Parathyroid adenoma (tissue), 2 donors: Measurements from ENCODE around the gene ACTMAP.
A peak's percentile ranks its signal among the peaks of the same experiment; 100 is the strongest.

ENCODE experiments used
- H2AFZ ChIP-seq: fragments of 300-600 bp; sonication (generic); one replicate; pipeline ENCODE4 v1.7.0; 2017; ENCODE audit warnings: antibody characterized with exemption, mild to moderate bottlenecking
- H3K27ac ChIP-seq: fragments of 300-600 bp; sonication (generic); one replicate; pipeline ENCODE4 v1.7.0; 2017
- H3K27me3 ChIP-seq: fragments of 300-600 bp; sonication (generic); one replicate; pipeline ENCODE4 v1.7.0; 2017; ENCODE audit warnings: low read length; ENCODE audit not compliant: control insufficient read depth, insufficient read depth
- H3K36me3 ChIP-seq: fragments of 300-600 bp; sonication (generic); one replicate; pipeline ENCODE4 v1.7.0; 2017; ENCODE audit warnings: low read length; ENCODE audit not compliant: control insufficient read depth, insufficient read depth
- H3K4me1 ChIP-seq: fragments of 300-600 bp; sonication (generic); one replicate; pipeline ENCODE4 v1.7.0; 2017; ENCODE audit warnings: control low read depth
- H3K4me2 ChIP-seq: fragments of 300-600 bp; sonication (generic); one replicate; pipeline ENCODE4 v1.7.0; 2017; ENCODE audit warnings: low read length
- H3K4me3 ChIP-seq: fragments of 300-600 bp; sonication (generic); one replicate; pipeline ENCODE4 v1.7.0; 2017; ENCODE audit warnings: low read depth, low read length
- H3K79me2 ChIP-seq: fragments of 300-600 bp; sonication (generic); one replicate; pipeline ENCODE4 v1.7.0; 2017; ENCODE audit warnings: control low read depth
- H3K9ac ChIP-seq: fragments of 300-600 bp; sonication (generic); one replicate; pipeline ENCODE4 v1.7.0; 2017; ENCODE audit warnings: mild to moderate bottlenecking
- H3K9me3 ChIP-seq: fragments of 300-600 bp; sonication (generic); one replicate; pipeline ENCODE4 v1.7.0; 2017; ENCODE audit warnings: low read length; ENCODE audit not compliant: control insufficient read depth
- TF ChIP-seq, protein P1 (sequence below): fragments of 300-600 bp; sonication (generic); IDR thresholded peaks from one replicate; pipeline ENCODE4 v1.7.0; 2017; ENCODE audit warnings: antibody characterized with exemption, mild to moderate bottlenecking
- donor health status: primary hyperparathyroidism.

Gene ACTMAP

DNA sequence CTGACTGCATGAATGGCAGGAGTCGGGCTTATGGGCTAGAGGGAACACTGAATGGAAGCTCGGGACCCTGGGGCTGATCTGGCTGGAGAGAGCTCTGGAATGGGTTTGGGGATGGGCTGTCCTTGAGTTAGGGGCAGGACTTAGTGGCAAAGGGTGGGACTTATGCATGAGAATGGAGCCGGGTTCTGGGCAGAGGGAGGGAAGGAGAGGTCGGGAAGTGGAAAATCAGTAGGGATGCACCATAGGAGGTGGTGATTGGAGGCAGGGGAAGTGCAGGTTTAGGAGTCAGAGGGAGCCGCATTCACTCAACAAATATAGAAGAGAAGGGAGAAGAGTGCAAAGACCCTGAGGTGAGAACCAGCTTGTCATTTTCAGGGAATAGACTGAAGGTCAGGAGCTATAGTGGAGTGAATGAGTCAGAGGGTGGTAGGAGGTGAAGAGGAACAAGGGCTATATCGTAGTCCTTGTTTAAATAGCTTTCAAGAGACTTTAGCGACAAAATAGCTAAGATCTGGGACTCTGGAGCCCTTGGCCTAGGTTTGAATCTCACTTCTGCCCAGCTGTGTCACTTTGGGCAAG lies 28.5 kb upstream of the ACTMAP start:
- peak overlapping the region; percentile 98 for H3K27ac ChIP-seq
- peak overlapping the region; percentile 99 for H3K4me3 ChIP-seq
- H3K79me2 ChIP-seq: no peaks in the 10 kb centered on the region
- no peaks in the 10 kb centered on the region for H3K9me3 ChIP-seq
- no peaks in the 10 kb centered on the region for H3K36me3 ChIP-seq
- peak overlapping the region; percentile 57 for H3K9ac ChIP-seq
- no peaks in the 10 kb centered on the region for H3K27me3 ChIP-seq
- TF ChIP-seq, protein P1, sequence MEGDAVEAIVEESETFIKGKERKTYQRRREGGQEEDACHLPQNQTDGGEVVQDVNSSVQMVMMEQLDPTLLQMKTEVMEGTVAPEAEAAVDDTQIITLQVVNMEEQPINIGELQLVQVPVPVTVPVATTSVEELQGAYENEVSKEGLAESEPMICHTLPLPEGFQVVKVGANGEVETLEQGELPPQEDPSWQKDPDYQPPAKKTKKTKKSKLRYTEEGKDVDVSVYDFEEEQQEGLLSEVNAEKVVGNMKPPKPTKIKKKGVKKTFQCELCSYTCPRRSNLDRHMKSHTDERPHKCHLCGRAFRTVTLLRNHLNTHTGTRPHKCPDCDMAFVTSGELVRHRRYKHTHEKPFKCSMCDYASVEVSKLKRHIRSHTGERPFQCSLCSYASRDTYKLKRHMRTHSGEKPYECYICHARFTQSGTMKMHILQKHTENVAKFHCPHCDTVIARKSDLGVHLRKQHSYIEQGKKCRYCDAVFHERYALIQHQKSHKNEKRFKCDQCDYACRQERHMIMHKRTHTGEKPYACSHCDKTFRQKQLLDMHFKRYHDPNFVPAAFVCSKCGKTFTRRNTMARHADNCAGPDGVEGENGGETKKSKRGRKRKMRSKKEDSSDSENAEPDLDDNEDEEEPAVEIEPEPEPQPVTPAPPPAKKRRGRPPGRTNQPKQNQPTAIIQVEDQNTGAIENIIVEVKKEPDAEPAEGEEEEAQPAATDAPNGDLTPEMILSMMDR: no peak
- peak overlapping the region; percentile 81 for H3K4me2 ChIP-seq
- peaks cover 2% of the 10 kb centered on the region for H3K4me1 ChIP-seq
- H2AFZ ChIP-seq: peak overlapping the region; percentile 93

DNA sequence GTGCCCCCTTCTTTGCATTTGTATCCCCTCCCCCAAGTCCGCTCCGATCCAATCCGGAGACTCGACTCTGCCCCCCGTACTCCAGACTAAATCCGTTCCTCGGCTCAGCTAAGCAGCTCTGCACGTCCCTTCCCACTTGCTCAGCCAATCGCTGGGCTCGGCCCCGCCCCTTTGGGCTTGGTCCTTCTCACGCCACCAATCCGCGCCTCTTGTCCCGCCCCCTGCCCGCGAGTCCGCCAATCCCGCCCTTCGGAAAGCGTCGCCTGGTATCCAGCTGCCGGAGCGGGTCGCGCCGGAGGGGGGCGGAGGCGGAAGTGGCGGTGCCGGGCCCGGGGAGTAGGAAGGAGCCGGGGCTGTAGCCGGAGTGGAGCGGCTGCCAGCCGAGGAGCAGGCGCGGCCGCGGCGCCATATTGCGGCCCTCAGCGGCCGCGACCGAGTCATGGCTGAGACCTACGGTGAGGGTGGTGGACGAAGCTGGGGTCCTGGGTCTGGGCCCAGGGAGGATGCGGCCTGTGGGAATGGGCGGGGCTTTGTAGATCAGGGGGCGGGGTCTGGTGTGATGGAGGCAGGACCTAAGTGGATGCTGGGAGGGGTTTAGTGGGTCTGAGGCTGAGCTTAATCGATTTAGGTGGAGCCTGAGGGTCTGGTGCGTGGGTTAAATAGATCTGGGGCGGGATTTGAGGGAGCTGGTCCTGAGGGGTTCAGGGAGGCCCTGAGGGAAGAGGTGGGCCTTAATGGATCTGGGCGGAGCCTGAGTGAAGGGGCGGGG lies 27.8 kb upstream of the ACTMAP start, which contains the start of gene RAB4B:
Gene RAB4B (plus strand): TSS at position 311 of the 769 bp plus-strand sequence. CDS start 129 bp downstream, at position 440.
- H3K27ac ChIP-seq: peak within 1 kb of the TSS; percentile 98

DNA sequence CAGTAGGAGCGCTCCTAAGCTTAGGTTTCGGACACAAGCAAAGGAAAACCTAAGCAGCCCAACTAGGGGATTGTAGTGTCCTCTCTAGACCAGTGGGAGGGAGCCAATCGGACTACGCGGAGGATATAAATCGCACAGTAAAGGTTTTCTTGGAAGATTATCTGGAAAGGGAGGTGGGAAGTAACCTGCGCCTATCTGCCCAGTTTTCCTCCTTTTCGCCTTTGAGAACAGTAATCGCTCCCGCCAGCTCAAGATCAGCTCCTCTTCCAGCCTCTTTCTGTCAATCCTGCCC lies 27.3 kb upstream of the ACTMAP start:
- Histone ChIP-seq H3K79me2 (no peaks in the 10 kb centered on the region), H3K36me3 (no peaks in the 10 kb centered on the region), H3K27me3 (no peaks in the 10 kb centered on the region), H2AFZ (peak overlapping the region; percentile 85), H3K4me2 (peak overlapping the region; percentile 100), H3K4me1 (peaks cover 2% of the 10 kb centered on the region), H3K9ac (no peak overlapping the region), H3K27ac (peak overlapping the region; percentile 98), H3K9me3 (no peaks in the 10 kb centered on the region), H3K4me3 (peak overlapping the region; percentile 99)
- TF ChIP-seq, protein P1: no peak

More for the DNA sequence above, 27.8 kb upstream of the ACTMAP start, which contains the start of gene RAB4B:
- no peaks in the 10 kb centered on the region for H3K36me3 ChIP-seq
- H3K4me1 ChIP-seq: peaks cover 2% of the 10 kb centered on the region
- H3K4me3 ChIP-seq: peak within 1 kb of the TSS; percentile 99
- H2AFZ ChIP-seq: peak within 1 kb of the TSS; percentile 93
- H3K79me2 ChIP-seq: no peaks in the 10 kb centered on the region
- peak within 1 kb of the TSS; percentile 100 for H3K4me2 ChIP-seq
- H3K27me3 ChIP-seq: no peaks in the 10 kb centered on the region
- no peaks in the 10 kb centered on the region for H3K9me3 ChIP-seq
- TF ChIP-seq, protein P1: peak; percentile 14
- H3K9ac ChIP-seq: peak within 1 kb of the TSS; percentile 57

DNA sequence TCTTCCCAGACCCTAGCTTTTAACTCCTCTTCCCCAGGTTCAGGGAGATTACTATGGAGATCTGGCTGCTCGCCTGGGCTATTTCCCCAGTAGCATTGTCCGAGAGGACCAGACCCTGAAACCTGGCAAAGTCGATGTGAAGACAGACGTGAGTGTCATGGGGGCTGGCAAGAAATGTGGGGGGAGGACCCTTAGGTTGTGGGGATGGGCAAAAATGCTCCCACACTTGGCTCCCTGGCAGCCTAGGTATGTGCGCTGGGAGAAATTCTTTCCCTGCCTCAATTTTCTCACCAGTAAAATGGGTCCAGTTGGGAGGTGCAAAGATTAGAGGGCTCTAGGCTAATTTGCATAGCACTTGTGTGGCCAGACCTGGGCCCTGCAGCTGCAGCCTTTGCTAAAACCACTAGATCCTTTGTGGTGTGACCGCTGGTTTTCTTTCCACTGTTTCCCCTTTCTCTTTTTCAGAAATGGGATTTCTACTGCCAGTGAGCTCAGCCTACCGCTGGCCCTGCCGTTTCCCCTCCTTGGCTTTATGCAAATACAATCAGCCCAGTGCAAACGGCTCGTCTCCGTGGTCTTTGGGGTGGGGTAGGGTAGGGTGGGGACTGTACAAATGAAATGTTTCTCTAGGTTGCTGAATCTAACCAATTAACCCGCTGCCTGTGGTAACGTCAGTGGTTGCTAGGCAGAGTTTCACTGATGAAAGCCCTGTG lies 26.8 kb upstream of the ACTMAP start:
- H3K27me3 ChIP-seq: no peaks in the 10 kb centered on the region
- no peak overlapping the region for H3K9ac ChIP-seq
- peak overlapping the region; percentile 99 for H3K4me3 ChIP-seq
- H3K4me2 ChIP-seq: peak overlapping the region; percentile 100
- TF ChIP-seq, protein P1: no peak
- no peaks in the 10 kb centered on the region for H3K36me3 ChIP-seq
- no peaks in the 10 kb centered on the region for H3K9me3 ChIP-seq
- peaks cover 2% of the 10 kb centered on the region for H3K4me1 ChIP-seq
- no peaks in the 10 kb centered on the region for H3K79me2 ChIP-seq
- H2AFZ ChIP-seq: peak overlapping the region; percentile 85
- peak overlapping the region; percentile 98 for H3K27ac ChIP-seq
